ENCODE measurements around the gene XRCC3.
A peak's percentile ranks its signal among the peaks of the same experiment; 100 is the strongest.

The XRCC3 gene

GRCh38 chr14:103715052-103716000 is at the start of gene XRCC3, which contains the start of gene ZFYVE21:
Gene XRCC3, minus strand, starts transcription at chr14:103715451. Its CDS starts 4,364 bp downstream, at chr14:103711087.
Gene ZFYVE21, plus strand, starts transcription at chr14:103715810. Its CDS starts 32 bp downstream, at chr14:103715842.
- peak; percentile 100 for DNase-seq

DNA sequence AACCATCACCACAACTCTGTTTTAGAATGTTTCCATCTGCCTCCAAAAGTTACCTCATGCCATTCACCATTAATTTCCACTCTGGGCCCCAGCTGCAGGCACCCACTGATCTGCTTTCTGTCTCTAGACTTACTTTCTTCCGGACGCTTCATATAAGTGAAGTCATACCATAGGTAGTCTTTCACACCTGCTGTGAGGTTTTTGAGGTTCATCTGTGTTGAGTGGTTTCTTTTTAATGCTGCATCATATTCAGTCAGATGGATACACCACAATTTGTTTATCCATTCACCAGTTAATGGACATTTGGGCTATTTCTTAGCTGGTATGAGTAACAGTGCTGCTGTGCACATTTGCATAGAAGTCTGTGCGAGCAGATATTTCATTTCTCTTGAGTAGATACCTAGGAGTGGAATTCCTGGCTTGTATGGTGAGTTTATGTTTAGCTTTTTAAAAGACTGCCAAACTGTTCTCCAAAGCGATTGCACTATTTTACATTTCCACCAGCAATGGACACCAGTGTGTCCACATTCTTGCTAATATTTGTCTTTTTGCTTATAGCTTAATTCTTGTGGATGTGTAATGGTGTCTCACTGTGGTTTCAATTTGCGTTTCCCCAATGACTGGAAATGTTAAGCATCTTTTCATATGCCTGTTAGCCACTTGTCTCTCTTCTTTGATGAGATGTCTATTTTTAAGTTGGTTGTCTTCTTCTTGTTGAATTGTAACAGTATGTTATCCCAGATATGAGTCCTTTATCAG is 48.7 kb upstream of the XRCC3 start:
- no peak for DNase-seq

DNA sequence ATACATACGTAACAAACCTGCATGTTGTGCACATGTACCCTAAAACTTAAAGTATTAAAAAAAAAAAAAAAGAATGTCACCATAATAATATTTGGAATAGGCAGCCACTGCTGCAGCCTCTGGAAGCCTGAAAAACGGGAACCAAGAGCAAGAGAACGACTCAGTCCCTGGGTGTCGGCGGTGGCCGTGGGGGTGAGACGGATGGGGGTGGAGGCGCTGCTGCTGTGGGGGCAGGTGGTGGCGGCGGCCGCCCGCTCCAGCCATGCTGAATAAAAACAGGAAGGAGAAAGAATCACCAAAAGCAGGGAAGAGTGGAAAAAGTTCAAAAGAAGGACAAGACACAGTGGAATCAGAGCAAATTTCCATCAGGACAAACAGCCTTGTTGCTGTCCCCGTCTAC is 47.3 kb upstream of the XRCC3 start:
- no peak for DNase-seq

GRCh38 chr14:103762036-103762435 is 46.8 kb upstream of the XRCC3 start:
- DNase-seq = peak; percentile 17

DNA sequence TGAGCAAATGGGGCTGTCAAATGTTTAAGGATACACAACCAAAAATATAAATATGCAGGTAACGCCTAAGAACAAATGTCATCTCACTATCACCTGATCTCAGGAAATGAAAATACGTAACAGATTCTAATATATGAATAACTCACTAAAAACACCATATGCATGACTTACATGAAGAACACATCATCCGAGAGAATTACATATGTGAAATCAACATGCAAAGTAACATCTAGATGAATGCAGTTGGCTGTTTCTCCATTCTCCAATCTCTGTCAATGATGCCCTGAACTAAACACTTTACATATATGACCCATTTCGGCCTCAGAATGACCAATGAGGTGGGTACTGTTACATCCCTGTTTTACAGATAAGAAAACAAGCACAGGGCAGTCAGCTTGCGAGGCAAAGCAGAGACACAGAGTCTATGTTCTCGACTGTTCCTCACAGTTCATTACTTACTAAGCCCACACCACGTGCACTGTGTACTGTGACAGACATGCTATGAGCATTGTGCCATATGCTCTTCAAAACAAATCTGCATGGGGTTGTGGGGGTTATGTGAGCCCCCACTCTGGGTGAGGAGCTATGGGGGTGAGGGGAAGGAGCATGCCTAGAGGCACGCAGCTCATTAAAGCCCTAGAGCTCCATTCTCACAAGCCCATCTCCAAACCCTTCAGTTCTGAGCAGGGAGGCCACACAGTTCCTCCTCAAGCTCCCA is 43.0 kb upstream of the XRCC3 start:
- no peak for DNase-seq

DNA sequence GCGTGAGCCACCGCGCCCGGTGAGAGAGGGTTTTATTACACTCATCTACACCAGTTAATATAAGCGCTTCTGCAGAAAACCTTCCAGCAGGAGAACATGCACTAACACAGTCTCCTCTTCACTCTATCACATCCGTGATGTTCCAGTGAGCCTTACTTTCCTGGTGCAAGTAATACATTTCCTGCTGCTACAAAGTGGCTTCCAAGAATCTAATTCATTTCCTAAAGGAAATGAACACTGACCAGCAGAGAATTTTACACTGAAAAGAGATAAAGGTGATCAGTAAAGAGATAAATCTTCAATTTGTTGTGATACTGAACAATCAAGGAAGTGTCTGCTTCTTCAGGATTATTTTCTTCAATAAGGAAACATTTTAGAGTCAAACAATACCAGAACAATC is 39.8 kb upstream of the XRCC3 start:
- no peak for DNase-seq

- no peak for DNase-seq
Observed at GRCh38 chr14:103753774-103754173, 38.5 kb upstream of the XRCC3 start.

GRCh38 chr14:103749860-103750259 is 34.6 kb upstream of the XRCC3 start:
- no peak for DNase-seq

- no peak for DNase-seq
Observed at GRCh38 chr14:103749452-103749851, 34.2 kb upstream of the XRCC3 start.

GRCh38 chr14:103748534-103748857 is 33.2 kb upstream of the XRCC3 start:
- no peak for DNase-seq

- DNase-seq = peak; percentile 61
Observed at GRCh38 chr14:103746701-103747100, 31.4 kb upstream of the XRCC3 start.

- no peak for DNase-seq
Observed at GRCh38 chr14:103745424-103745823, 30.2 kb upstream of the XRCC3 start.

DNA sequence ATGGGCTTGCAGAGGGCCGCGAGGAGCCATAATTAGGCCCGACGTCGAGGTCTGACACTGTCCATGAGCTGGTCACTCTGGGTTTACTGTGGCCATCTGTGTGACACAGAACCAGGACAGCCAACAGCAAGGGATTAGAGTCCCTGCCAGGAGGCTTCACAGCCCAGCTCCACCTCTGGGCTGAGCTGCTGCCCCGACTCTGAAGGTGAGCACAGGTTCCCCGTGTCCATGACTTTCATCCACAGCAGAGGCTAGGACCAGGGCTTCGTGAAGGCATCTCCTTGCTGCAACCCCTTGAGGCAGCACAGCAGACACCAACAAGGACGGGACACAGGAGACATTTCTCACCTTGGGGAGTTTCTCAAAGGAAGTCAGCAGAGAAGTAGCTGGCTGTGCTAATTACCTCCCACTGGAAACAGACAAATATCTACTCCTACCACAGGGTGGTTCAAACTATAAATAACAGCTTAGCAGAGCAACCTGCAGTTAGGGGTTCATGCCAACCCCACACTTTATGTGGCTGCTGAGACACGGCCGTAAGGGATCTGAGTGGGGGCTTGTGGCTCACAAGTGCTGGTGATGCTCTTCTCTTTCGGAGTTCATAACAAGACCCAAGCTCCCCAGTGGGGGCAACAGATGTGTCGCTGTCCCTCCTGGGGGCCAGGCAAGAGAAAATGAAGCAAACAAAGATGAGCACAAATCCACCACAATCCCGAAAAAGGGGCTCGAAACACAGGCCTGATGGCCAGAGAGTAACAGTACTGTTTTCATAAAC is 29.6 kb upstream of the XRCC3 start:
- no peak for DNase-seq

- no peak for DNase-seq
Observed at GRCh38 chr14:103743691-103744090, 28.4 kb upstream of the XRCC3 start.

- no peak for DNase-seq
Observed at GRCh38 chr14:103742499-103743255, 27.4 kb upstream of the XRCC3 start.

DNA sequence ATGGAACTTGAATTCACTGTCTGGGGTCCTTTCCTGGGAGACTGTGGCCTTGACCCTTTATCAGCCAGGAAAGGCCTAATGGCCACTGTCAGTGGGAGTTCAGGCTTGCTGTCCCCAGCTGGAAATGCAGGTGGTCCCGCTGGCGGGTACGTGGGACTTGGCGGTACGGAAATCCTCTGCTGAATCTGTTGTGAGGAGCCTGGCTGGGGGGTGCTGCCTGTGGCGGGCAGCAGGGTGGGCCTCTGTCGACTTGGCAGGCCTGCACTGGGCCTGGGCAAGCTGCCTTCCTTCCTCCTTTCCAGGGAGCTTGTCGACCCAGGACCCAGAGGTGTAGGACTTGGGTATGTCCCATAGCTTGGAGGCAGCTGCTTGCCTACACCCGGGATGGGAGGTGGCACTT is 26.6 kb upstream of the XRCC3 start:
- no peak for DNase-seq

DNA sequence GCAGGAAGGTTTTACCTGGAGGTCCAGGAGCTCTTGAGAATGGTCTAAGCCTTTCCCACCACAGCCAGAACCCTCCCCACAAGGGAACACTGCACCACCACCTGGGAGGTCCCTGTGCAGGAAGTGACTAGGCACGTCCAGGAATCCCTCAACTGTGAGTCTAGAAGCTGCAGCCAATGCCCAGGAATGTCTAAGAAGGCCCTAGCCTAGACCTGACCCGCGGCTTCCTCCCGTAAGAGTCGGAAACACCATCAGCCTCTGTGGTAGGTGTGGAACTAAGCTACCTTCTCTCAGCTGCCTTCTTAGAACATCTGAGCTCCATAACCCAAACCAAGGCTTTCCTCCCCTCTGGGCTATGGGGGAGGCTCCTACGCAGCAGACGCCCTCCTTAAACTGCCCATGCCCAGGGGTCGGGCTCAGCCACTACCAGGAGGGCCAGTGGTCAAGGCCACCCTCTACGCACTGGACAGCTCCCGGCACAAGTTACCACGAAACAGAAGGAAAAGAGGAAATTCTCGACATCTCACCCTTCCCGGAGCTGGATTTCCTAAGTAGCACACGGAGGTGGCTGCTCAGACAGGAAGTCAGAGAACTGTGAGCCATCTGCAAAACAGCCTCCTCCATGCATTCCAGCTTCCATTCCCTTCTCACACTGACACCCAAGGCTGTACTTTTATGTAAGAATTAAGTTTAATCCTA is 25.9 kb upstream of the XRCC3 start:
- peak; percentile 38 for DNase-seq

GRCh38 chr14:103739793-103740501 is 24.7 kb upstream of the XRCC3 start:
- no peak for DNase-seq

DNA sequence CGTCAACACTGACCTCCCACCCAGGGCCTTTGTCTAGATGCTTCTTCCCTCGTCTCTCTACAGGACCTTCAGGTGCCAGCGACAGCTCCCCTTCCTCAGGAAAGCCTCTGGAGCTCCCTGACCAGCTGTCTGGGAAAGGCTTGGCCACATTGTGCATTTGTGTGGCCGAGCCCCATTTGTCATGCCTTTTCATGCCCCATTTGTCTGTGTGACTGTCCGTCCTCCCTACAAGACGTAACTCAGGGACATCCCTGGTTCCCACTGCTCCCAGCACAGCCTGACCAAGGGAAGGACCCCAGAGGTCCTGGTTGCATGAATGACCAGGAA is 24.2 kb upstream of the XRCC3 start:
- no peak for DNase-seq

GRCh38 chr14:103738701-103739451 is 23.6 kb upstream of the XRCC3 start:
- DNase-seq = no peak

Data from EL (cell line).